ENCODE measurements around the gene CDH4. TPM values are rescaled to one million over a fixed set of nuclear protein-coding genes. Genes with fewer than 3 reads are reported as not detected.

CDH4 gene
- total and polyA plus RNA-seq, 8 donors = under 0.01 to 2.2 (median 0.11) TPM; not detected in 2

- no peak overlapping the region for H3K27ac ChIP-seq
- no peaks in the 10 kb centered on the region for H3K36me3 ChIP-seq
- TF ChIP-seq CTCF (IDR thresholded peaks at IDR 0.05) = no peak
- TF ChIP-seq POLR2AphosphoS5 (IDR thresholded peaks at IDR 0.05) = no peak
- no peak for TF ChIP-seq EP300 (IDR thresholded peaks at IDR 0.05)
- no peak for TF ChIP-seq POLR2A (IDR thresholded peaks at IDR 0.05)
- no peak for DNase-seq
- no peak overlapping the region for H3K4me3 ChIP-seq
- H3K9me3 ChIP-seq = no peaks in the 10 kb centered on the region
- intact Hi-C loops (cut with DNase I; ENCODE audit: low total_unique reads) = no loop called here
- WGBS, 5 donors = 57 to 65% (median 58%) methylated on average over 5 of the region's 5 CpGs
- peaks cover 0 to 12% (median 0%) of the 10 kb centered on the region in 4 donors for H3K4me1 ChIP-seq
- H3K27me3 ChIP-seq = peaks cover 0 to 55% (median 3%) of the 10 kb centered on the region in 3 donors
These were observed 559.1 kb downstream of the CDH4 start for GRCh38 chr20:61811166-61811565.

GRCh38 chr20:61812121-61812844 is 560.2 kb downstream of the CDH4 start:
- DNase-seq = no peak

GRCh38 chr20:61812845-61813485 is 560.9 kb downstream of the CDH4 start:
- H3K27me3 ChIP-seq = peaks cover 0 to 44% (median 3%) of the 10 kb centered on the region in 3 donors
- peaks cover 0 to 8% (median 0%) of the 10 kb centered on the region in 4 donors for H3K4me1 ChIP-seq
- no peaks in the 10 kb centered on the region for H3K36me3 ChIP-seq
- DNase-seq = no peak
- H3K4me3 ChIP-seq = no peak overlapping the region
- no peak overlapping the region for H3K27ac ChIP-seq
- TF ChIP-seq POLR2A (IDR thresholded peaks at IDR 0.05) = no peak
- intact Hi-C loops (cut with DNase I; ENCODE audit: low total_unique reads) = no loop called here
- WGBS, 5 donors = 56 to 78% (median 63%) methylated on average over 14 of the region's 14 CpGs
- H3K9me3 ChIP-seq = no peaks in the 10 kb centered on the region

More at GRCh38 chr20:61812121-61812844, 560.2 kb downstream of the CDH4 start:
- TF ChIP-seq POLR2A (IDR thresholded peaks at IDR 0.05) (no peak), EP300 (IDR thresholded peaks at IDR 0.05) (no peak), POLR2AphosphoS5 (IDR thresholded peaks at IDR 0.05) (no peak), CTCF (IDR thresholded peaks at IDR 0.05) (no peak)
- Histone ChIP-seq H3K36me3 (no peaks in the 10 kb centered on the region), H3K27ac (no peak overlapping the region), H3K4me1 (peaks cover 0 to 12% (median 0%) of the 10 kb centered on the region in 4 donors), H3K4me3 (no peak overlapping the region), H3K27me3 (peaks cover 0 to 44% (median 3%) of the 10 kb centered on the region in 3 donors), H3K9me3 (no peaks in the 10 kb centered on the region)
- intact Hi-C loops (cut with DNase I; ENCODE audit: low total_unique reads) = no loop called here
- 69 to 80% (median 72%) methylated on average over 13 to 15 of the region's 15 CpGs for WGBS, 5 donors

GRCh38 chr20:61813791-61814190 is 561.7 kb downstream of the CDH4 start:
- no peak for DNase-seq
- peaks cover 0 to 46% (median 3%) of the 10 kb centered on the region in 3 donors for H3K27me3 ChIP-seq
- no peak for TF ChIP-seq CTCF (IDR thresholded peaks at IDR 0.05)
- no peak for TF ChIP-seq POLR2AphosphoS5 (IDR thresholded peaks at IDR 0.05)
- TF ChIP-seq POLR2A (IDR thresholded peaks at IDR 0.05) = no peak
- no peak for TF ChIP-seq EP300 (IDR thresholded peaks at IDR 0.05)
- WGBS, 5 donors = 70 to 82% (median 73%) methylated on average over 5 to 7 of the region's 7 CpGs
- H3K4me3 ChIP-seq = no peak overlapping the region
- H3K9me3 ChIP-seq = no peaks in the 10 kb centered on the region
- intact Hi-C loops (cut with DNase I; ENCODE audit: low total_unique reads) = no loop called here
- no peaks in the 10 kb centered on the region for H3K36me3 ChIP-seq
- no peak overlapping the region for H3K27ac ChIP-seq
- H3K4me1 ChIP-seq = no peaks in the 10 kb centered on the region
